ENCODE results near the gene HGS. TPM values are rescaled to one million over a fixed set of nuclear protein-coding genes. Genes with fewer than 3 reads are reported as not detected.
A peak's percentile ranks its signal among the peaks of the same experiment; 100 is the strongest.

Gene HGS
- total and polyA plus RNA-seq, 2 donors (not counting 3 experiments of a cell fraction or from before 2014, with no cell fraction given): 166 to 191 TPM

DNA sequence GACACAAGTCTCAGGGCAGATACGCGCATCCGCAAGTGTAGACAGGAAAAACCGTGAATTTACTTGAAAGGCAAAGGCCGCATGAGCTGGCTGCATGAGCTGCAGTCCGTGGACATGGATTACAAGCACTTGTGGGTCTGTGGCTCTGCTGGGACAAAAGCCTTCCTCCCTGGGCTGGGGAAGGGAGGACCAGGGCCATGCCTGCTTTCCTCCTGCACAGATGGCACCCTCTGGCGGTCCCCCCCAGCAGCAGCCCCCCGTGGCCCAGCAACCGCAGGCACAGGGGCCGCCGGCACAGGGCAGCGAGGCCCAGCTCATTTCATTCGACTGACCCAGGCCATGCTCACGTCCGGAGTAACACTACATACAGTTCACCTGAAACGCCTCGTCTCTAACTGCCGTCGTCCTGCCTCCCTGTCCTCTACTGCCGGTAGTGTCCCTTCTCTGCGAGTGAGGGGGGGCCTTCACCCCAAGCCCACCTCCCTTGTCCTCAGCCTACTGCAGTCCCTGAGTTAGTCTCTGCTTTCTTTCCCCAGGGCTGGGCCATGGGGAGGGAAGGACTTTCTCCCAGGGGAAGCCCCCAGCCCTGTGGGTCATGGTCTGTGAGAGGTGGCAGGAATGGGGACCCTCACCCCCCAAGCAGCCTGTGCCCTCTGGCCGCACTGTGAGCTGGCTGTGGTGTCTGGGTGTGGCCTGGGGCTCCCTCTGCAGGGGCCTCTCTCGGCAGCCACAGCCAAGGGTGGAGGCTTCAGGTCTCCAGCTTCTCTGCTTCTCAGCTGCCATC lies 17.7 kb downstream of the HGS start:
- Histone ChIP-seq H3K9me1 (replicated peaks; ENCODE audit: control insufficient read depth, extremely low read depth, insufficient read depth, low read length) (no peaks in the 10 kb centered on the region), H3K9me3 (replicated peaks; ENCODE audit: control insufficient read depth, insufficient read depth, low read length) (no peaks in the 10 kb centered on the region), H3K79me2 (ENCODE audit: control insufficient read depth, insufficient read depth, low read length) (peaks cover 47% of the 10 kb centered on the region), H4K20me1 (replicated peaks; ENCODE audit: control insufficient read depth, extremely low read depth, insufficient read depth, low read length) (no peaks in the 10 kb centered on the region), H2AFZ (ENCODE audit: low read depth, low read length) (no peak overlapping the region), H3K4me1 (ENCODE audit: control insufficient read depth, extremely low read depth, insufficient read depth, low read length) (peaks cover 19% of the 10 kb centered on the region), H3K27ac (ENCODE audit: insufficient read depth, low read depth, low read length) (no peak overlapping the region), H3K27me3 (ENCODE audit: control insufficient read depth in 2 of 2, insufficient read depth in 2 of 2, low read length in 2 of 2) (no peaks in the 10 kb centered on the region), H3K36me3 (ENCODE audit: control insufficient read depth in 2 of 2, extremely low read depth in 1 of 2, insufficient read depth in 2 of 2, low read length in 2 of 2) (peaks cover 6 to 37% of the 10 kb centered on the region in 2 experiments), H3K4me3 (replicated peaks in 1 of 3; ENCODE audit: insufficient read depth in 1 of 3, low read depth in 1 of 3, low read length in 3 of 3) (no peak overlapping the region), H3K9ac (replicated peaks; ENCODE audit: extremely low read depth, insufficient read depth, low read length) (no peak overlapping the region), H3K4me2 (ENCODE audit: insufficient read depth, low read length) (peak overlapping the region; percentile 75)
- POLR2A ChIA-PET: no interaction called here
- no peak for FAIRE-seq
- no peak for DNase-seq (ENCODE audit: low read depth, low spot score)
- BruUV-seq (replicated peaks): TSS peak; percentile 12
- dilution Hi-C loops (cut with MboI; ENCODE audit: extremely low pct_ligation_motif_present, low sequenced_read_pairs): no loop called here
- CTCF ChIA-PET: interaction anchor here (2.8 kb wide), 1 partner anchor 17 kb away, joined by 19 read pairs; the partner anchor contains the start of genes ARL16 and HGS
- TF ChIP-seq POLR2AphosphoS5 (IDR thresholded peaks at IDR 0.05; ENCODE audit: insufficient read depth, low read depth, low read length): peak; percentile 6
- TF ChIP-seq POLR2A (IDR thresholded peaks at IDR 0.05; ENCODE audit: low read depth, low read length): no peak
- TF ChIP-seq EZH2 (IDR thresholded peaks at IDR 0.05; ENCODE audit: borderline replicate concordance, low read depth, low read length, severe bottlenecking): no peak
- intact Hi-C loops (cut with micrococcal nuclease): loop anchor here (2.0 kb wide), 1 partner anchor 17 kb away; the partner anchor contains the start of gene HGS

GRCh38 chr17:81702934-81703746 lies 19.3 kb downstream of the HGS start, which contains the start of gene MRPL12:
TSS of gene MRPL12 (plus strand) at chr17:81703367. CDS start at chr17:81703502, 135 bp downstream.
- intact Hi-C loops (cut with micrococcal nuclease) (loop anchor here (1.0 to 2.0 kb wide), 2 partner anchors 9 to 18 kb away; partner anchors contain the start of genes HGS and SLC25A10), dilution Hi-C loops (cut with MboI; ENCODE audit: extremely low pct_ligation_motif_present, low sequenced_read_pairs) (no loop called here)
- peak; percentile 98 for TF ChIP-seq POLR2AphosphoS5 (IDR thresholded peaks at IDR 0.05; ENCODE audit: insufficient read depth, low read depth, low read length)
- no peak for TF ChIP-seq JUN (IDR thresholded peaks at IDR 0.05; ENCODE audit: borderline replicate concordance, insufficient read depth, insufficient read length, low read depth)
- TF ChIP-seq POLR2A (IDR thresholded peaks at IDR 0.05; ENCODE audit: low read depth, low read length): peak; percentile 98
- TF ChIP-seq FOS (IDR thresholded peaks at IDR 0.05; ENCODE audit: borderline replicate concordance, insufficient read depth, low read length): no peak
- TF ChIP-seq, protein P1, sequence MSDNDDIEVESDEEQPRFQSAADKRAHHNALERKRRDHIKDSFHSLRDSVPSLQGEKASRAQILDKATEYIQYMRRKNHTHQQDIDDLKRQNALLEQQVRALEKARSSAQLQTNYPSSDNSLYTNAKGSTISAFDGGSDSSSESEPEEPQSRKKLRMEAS (IDR thresholded peaks at IDR 0.05; ENCODE audit: insufficient read depth, insufficient read length): peak; percentile 59
- peak; percentile 82 for TF ChIP-seq MYC (IDR thresholded peaks at IDR 0.05; ENCODE audit: low read depth, low read length)
- TF ChIP-seq, protein P2, sequence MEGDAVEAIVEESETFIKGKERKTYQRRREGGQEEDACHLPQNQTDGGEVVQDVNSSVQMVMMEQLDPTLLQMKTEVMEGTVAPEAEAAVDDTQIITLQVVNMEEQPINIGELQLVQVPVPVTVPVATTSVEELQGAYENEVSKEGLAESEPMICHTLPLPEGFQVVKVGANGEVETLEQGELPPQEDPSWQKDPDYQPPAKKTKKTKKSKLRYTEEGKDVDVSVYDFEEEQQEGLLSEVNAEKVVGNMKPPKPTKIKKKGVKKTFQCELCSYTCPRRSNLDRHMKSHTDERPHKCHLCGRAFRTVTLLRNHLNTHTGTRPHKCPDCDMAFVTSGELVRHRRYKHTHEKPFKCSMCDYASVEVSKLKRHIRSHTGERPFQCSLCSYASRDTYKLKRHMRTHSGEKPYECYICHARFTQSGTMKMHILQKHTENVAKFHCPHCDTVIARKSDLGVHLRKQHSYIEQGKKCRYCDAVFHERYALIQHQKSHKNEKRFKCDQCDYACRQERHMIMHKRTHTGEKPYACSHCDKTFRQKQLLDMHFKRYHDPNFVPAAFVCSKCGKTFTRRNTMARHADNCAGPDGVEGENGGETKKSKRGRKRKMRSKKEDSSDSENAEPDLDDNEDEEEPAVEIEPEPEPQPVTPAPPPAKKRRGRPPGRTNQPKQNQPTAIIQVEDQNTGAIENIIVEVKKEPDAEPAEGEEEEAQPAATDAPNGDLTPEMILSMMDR (IDR thresholded peaks at IDR 0.05; ENCODE audit: extremely low read depth in 1 of 2, insufficient read depth in 1 of 2, low read depth in 1 of 2, low read length in 2 of 2): peak in 1 of 2 donors; percentile 28
- no peak for TF ChIP-seq EZH2 (IDR thresholded peaks at IDR 0.05; ENCODE audit: borderline replicate concordance, low read depth, low read length, severe bottlenecking)
- TF ChIP-seq GATA2 (IDR thresholded peaks at IDR 0.05; ENCODE audit: insufficient read depth, insufficient read length, low read depth, low read length): no peak
- no peaks in the 10 kb centered on the region for H3K27me3 ChIP-seq (ENCODE audit: control insufficient read depth in 2 of 2, insufficient read depth in 2 of 2, low read length in 2 of 2)
- CTCF ChIA-PET: interaction anchor here (1.0 to 2.8 kb wide), 4 partner anchors 9 to 124 kb away, joined by 3 to 19 read pairs (median 4); partner anchors contain the start of genes ARL16 and HGS
- H3K4me3 ChIP-seq (replicated peaks in 1 of 3; ENCODE audit: insufficient read depth in 1 of 3, low read depth in 1 of 3, low read length in 3 of 3): peak within 1 kb of the TSS; percentile 70 to 86 (median 76)
- H3K9me3 ChIP-seq (replicated peaks; ENCODE audit: control insufficient read depth, insufficient read depth, low read length): no peaks in the 10 kb centered on the region
- H4K20me1 ChIP-seq (replicated peaks; ENCODE audit: control insufficient read depth, extremely low read depth, insufficient read depth, low read length): no peaks in the 10 kb centered on the region
- no peaks in the 10 kb centered on the region for H3K9me1 ChIP-seq (replicated peaks; ENCODE audit: control insufficient read depth, extremely low read depth, insufficient read depth, low read length)
- H3K79me2 ChIP-seq (ENCODE audit: control insufficient read depth, insufficient read depth, low read length): peaks cover 35% of the 10 kb centered on the region
- H3K36me3 ChIP-seq (ENCODE audit: control insufficient read depth in 2 of 2, extremely low read depth in 1 of 2, insufficient read depth in 2 of 2, low read length in 2 of 2): peaks cover 6 to 33% of the 10 kb centered on the region in 2 experiments
- no TSS peak for BruUV-seq (replicated peaks)
- POLR2A ChIA-PET: interaction anchor here (0.6 to 1.0 kb wide), 2 partner anchors 20 to 220 kb away, joined by 3 to 4 read pairs; partner anchors contain the start of gene ARL16
- peak; percentile 97 for FAIRE-seq
- H3K27ac ChIP-seq (ENCODE audit: insufficient read depth, low read depth, low read length): peak within 1 kb of the TSS; percentile 87
- H3K4me2 ChIP-seq (ENCODE audit: insufficient read depth, low read length): peak within 1 kb of the TSS; percentile 79
- H2AFZ ChIP-seq (ENCODE audit: low read depth, low read length): peak within 1 kb of the TSS; percentile 30
- peak; percentile 93 for DNase-seq (ENCODE audit: low read depth, low spot score)
- H3K9ac ChIP-seq (replicated peaks; ENCODE audit: extremely low read depth, insufficient read depth, low read length): peak within 1 kb of the TSS; percentile 98
- peaks cover 19% of the 10 kb centered on the region for H3K4me1 ChIP-seq (ENCODE audit: control insufficient read depth, extremely low read depth, insufficient read depth, low read length)

Measured in endothelial cell of umbilical vein (primary cell).